Measurements from ENCODE around the gene C11orf98.
"Not testable (repeated sequence)": the region's sequence is repeated elsewhere in the genome, so short reads cannot be mapped to it uniquely, and the experiment has no call there.

C11orf98 gene

DNA sequence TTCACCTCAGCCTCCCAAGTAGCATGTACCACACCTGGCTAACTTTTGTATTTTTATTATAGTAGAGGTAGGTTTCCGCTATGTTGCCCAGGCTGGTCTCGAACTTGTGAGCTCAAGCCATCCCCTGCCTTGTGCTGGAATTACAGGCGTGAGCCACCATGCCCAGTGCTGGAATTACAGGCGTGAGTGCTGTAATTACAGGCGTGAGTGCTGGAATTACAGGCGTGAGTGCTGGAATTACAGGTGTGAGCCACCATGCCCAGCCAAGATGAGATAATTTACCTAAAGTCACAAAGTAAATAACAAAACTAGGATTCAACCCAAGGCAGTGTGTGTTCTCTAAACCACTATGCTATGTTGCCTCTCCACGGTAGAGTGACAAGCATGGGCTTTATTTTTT, 17.5 kb upstream of the C11orf98 start:
- DNase-seq, result no peak

DNA sequence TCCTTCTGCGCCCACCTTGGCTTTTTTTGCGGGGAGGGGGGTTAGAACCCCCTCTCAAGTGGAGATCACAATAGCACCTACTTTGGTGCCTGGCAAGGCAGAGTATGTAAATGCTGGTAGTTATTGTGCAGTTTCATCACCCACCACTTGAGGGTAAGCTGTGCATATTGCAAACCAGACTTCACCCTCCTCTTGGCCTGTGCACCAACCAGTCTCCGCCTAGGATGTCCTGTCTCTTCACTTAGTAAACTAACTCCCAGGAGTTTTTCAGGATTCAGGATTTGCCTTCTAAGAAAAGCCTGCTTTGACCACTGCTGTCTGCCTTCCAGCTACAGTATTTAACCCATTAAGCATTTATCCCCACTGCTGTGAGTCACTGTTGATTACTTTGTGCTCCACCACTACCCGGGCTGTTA, 15.8 kb upstream of the C11orf98 start:
- peak; percentile 81 for DNase-seq

DNA sequence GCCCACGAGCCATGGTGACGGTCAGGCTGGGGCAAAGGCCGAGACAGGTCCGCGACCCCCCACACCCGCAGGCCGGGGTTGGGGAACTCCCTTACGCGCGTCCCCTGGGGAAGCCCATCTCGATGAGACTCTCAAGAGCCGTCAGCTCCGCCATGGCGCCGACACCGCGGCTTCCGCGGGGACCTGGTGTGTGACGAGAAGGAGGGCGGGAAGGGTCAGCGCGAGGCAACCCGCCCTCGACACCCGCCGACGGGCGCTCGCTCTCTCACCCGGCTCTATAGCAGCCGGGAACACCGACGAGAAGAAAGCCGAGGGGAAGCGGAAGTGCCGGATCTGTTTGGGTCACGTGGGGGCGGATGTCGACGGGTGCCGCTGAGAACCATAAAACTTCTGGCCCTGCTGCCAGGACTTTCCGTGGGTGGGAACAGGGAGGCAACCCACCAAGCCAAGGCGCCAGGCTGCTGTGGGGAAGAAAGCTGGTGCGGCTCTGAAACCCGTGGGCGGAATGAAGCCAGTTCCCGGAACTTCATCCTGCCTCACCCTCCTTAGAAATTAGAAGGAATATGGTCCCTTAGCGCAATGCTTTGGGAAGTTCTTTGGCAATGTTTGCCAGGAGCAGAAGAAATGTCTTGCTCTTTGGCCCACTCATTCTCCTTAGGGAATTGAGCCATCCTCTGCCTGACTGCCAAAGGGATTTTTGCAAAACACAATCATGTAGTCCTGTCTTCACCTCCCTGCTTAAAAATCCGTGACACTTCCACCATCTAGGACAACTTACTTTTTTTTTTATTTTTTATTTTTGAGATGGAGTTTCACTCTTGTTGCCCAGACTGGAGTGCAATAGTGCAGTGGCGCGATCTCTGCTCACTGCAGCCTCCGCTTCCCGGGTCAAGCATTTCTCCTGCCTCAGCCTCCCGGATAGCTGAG, 14.0 kb upstream of the C11orf98 start, which contains the start of gene UBXN1:
Gene UBXN1 (minus strand): TSS at position 304 of the 927 bp plus-strand sequence. CDS start 150 bp downstream, at position 154.
- DNase-seq, result peak; percentile 91

DNA sequence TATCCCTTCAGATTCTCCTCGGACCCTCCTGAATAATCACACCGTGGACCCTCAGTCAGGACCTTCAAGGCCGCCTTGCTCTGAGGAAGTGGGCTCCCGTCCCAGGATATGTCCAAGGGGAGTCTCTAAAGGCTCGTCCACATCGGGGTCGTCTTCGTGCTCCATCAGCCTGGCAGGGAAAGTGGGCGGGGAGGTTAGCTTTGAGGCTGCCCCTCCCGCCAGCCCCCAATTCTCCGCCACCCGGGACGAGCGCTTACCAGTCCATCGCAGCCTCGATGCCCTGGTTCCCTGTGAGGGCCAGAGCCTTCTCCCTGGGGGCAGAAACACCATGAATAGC, 13.4 kb upstream of the C11orf98 start:
- no peak for DNase-seq

DNA sequence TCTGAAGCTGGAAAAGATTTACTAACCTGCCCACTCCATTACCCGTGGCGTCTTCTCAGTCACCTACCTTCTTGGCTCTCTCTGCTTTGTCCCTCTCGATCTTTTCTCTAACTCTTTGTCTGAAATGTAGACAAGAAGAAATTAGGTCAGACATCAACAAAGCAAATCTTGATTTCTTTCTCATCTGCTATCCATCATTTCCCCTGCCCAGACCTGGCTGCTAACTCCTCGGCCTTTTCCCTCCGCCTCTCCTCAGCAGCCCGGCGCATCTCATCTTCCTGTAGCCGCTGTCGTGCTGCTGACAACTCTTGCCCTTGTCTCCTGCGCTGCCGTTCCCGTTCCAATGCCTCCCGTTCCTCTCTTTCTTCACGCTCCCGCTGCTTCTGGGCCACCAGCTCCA, 12.7 kb upstream of the C11orf98 start:
- DNase-seq, result no peak

DNA sequence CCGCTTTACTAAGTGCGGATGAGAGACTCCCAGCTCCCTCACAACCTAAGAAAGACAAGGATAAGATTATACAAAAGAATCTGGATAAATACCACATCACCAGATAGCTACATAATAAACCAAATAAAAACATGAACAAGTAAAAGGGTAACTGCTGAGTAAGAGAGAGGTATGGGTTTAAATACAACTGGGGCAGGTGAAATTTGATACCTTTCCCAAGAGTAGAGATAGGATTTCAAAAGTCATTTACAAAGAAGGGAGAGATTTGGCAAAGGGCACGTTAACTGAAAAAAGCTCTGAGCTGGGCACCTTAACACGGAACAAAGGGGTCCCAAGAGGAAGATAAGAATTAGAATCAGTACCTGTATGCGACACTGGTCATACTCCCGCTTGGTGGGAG, 12.1 kb upstream of the C11orf98 start:
- no peak for DNase-seq

DNA sequence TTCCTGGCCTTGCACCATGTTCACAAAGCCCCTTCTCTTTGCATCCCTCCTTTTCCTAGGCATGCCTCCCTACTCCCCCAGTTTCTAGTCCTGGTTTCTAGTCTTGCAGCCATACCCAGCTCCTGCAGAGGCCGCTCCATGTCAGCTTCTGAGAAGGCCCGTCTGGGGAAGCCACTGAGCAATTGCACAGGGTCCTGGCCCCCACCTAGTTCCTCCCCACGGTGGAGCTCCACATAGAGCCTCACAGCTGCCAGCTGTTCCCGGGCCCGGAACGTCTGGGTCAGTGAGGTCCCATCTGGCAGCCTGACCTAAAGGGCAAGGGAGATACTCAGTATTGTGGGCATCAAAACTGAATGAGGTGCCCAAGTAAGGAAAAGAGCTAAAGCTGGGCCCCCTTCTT, 11.7 kb upstream of the C11orf98 start:
- no peak for DNase-seq

DNA sequence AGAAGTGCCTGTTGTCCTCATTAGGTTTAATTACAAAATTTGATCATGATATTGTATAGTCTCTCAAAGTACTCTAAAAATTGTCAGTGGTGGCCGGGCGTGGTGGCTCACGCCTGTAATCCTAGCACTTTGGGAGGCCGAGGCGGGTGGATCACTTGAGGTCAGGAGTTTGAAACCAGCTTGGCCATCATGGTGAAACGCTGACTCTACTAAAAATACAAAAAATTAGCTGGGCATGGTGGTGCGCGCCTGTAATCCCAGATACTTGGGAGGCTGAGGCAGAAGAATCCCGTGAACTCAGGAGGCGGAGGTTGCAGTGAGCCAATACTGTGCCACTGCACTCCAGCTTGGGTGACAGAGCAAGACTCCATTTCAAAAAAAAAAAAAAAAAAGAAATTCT, 10.4 kb upstream of the C11orf98 start:
- not testable (repeated sequence) for DNase-seq

DNA sequence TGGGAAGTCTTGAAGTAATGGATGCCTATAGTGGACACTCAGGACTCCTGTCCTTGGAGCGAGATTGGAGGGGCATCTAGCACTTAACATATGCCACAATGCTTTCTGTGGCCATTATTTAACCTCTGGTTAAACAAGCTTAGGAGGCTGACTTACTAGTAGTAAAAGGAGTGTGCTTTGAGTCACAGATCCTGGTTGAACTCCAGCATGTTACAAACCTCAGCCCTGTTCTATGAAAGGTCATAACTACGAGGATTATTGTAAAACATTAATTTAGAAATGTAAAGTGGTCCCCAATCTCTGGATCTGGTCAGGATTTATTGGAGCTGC, 8.2 kb upstream of the C11orf98 start:
- no peak for DNase-seq

DNA sequence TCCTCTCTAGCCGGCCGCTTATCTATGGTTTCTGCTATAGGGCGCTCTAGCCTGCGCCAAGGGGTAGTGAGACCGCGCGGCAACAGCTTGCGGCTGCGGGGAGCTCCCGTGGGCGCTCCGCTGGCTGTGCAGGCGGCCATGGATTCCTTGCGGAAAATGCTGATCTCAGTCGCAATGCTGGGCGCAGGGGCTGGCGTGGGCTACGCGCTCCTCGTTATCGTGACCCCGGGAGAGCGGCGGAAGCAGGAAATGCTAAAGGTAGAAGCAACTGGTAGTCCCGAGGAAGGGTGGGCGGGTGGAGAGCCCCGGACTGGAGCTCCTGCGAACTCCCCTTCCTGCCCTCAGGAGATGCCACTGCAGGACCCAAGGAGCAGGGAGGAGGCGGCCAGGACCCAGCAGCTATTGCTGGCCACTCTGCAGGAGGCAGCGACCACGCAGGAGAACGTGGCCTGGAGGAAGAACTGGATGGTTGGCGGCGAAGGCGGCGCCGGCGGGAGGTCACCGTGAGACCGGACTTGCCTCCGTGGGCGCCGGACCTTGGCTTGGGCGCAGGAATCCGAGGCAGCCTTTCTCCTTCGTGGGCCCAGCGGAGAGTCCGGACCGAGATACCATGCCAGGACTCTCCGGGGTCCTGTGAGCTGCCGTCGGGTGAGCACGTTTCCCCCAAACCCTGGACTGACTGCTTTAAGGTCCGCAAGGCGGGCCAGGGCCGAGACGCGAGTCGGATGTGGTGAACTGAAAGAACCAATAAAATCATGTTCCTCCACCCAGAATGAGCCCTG, 6.8 kb upstream of the C11orf98 start, which contains the start of the genes LBHD1 and UQCC3:
Gene LBHD1 (minus strand): TSS at position 660 of the 782 bp plus-strand sequence. CDS start 2,236 bp downstream, outside the sequence.
Gene UQCC3 (plus strand): TSS at position 66 of the 782 bp plus-strand sequence. CDS start 73 bp downstream, at position 139.
- DNase-seq, result peak; percentile 88

DNA sequence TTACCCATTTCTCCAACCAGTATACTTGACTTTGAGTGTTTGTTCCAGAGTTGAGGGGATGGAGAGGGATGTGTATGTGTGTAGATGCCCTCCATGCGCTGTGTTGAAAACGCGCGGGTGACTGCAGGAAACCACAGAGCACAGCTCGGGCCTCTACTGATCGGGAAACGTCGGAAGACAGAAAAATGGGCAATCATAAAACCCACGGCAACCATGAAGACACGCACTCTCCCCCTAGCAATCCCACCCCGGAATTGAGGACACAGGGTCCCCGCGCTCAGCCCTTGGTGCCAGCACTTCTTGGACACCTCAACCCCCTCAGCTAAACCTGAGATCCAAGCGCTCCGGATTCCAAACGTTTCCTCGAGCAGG, 6.2 kb upstream of the C11orf98 start:
- DNase-seq, result no peak

DNA sequence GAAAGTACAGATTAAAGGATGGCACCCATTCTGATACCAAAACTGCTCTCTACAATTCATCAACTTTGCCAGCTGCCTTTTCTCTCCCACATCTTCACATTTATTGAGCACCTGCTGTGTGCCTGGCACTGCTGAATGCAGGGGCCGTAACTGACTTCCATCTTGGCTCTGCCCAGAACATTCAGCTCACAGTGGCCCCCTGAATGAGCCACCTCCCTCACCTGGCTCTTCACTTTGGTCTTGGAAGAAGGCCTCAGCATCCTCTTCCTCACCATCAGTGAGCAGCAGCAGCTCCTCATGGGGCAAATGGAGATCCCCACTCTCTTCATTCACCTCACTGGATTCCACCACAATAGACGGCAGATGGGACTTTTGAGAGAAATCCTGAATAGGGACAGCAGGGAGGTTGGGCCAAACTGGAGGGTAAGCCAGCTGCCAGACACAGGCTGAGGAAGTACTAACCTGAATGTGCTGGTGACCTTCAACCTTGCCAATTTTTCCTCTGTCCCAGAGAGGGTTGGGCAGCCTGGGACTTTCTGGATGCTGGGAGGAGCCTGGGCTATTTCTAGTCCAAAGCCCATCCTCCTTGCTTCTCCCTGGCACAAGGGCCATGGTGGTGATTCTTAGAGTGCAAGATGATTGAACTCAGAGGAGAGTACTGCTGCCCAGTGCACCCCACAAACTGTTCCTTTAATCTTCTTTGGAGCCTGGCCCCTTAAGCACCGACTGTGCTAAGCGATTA, 4.6 kb upstream of the C11orf98 start:
- DNase-seq, result no peak

DNA sequence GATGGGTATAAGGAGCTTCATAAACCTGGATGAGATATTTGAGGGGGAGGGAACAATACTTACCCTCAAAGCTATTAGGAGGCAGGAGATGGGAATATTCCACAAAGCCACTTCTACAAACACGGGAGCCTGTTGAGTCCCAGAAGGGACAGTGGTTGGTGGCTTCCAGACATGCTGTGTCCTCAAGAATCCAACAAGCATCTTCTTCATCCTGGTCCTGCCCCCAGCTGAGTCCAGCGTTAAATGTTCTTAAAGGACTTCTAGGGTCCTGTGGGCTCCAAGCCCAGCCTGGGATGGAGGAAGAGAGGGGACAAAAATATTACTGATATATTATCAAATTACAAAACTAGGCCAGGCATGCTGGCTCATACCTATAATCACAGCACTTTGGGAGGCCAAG, 2.5 kb upstream of the C11orf98 start:
- DNase-seq, result no peak

DNA sequence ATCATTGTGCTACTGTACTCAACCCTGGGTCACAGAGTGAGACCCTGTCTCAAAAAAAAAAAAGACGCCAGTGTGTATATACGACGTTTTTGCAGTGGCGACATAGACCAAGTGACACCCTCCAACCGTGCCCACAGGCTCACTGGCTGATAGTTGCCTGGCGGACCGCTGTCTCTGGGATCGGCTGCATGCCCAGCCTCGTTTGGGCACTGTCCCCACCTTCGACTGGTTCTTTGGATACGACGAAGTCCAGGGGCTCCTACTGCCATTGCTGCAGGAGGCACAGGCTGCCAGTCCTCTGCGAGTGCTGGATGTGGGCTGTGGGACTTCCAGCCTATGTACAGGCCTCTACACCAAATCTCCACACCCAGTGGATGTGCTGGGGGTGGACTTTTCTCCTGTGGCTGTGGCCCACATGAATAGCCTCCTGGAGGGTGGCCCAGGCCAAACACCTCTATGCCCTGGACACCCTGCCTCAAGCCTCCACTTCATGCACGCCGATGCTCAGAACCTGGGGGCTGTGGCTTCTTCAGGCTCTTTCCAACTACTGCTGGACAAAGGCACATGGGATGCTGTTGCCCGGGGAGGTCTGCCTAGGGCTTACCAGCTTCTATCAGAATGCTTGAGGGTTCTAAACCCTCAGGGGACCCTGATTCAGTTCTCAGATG, 1.4 kb upstream of the C11orf98 start:
- DNase-seq, result no peak

DNA sequence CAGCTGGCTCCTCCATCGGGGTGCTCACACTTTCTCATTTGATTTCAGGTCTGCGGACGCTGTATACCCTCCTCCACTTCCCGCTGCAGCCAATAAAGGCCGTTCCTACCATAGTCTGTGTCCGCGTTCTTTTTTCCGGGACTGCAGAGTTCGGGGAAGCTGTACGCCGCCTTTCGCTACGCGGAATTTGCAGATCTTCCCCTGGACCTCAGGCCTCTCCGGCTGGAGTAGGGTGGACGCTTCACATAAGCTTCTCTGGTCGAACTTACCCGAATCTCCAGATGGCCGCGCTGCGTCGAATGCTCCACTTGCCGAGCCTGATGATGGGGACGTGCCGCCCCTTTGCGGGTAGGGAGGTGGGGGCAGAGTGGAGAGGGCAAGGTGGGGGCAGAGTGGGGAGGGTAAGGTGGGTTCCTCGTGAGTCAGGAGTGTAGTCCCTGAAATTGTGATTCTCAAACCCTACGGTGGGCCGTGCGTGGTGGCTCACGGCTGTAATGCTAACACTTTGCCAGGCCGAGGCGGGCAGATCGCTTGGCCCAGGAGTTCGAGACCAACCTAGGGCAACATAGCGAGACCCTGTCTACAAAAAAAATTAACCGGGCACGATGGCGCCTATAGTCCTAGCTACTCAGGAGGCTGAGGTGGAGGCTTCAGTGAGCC, 719 bp upstream of the C11orf98 start:
- DNase-seq, result peak; percentile 39

DNA sequence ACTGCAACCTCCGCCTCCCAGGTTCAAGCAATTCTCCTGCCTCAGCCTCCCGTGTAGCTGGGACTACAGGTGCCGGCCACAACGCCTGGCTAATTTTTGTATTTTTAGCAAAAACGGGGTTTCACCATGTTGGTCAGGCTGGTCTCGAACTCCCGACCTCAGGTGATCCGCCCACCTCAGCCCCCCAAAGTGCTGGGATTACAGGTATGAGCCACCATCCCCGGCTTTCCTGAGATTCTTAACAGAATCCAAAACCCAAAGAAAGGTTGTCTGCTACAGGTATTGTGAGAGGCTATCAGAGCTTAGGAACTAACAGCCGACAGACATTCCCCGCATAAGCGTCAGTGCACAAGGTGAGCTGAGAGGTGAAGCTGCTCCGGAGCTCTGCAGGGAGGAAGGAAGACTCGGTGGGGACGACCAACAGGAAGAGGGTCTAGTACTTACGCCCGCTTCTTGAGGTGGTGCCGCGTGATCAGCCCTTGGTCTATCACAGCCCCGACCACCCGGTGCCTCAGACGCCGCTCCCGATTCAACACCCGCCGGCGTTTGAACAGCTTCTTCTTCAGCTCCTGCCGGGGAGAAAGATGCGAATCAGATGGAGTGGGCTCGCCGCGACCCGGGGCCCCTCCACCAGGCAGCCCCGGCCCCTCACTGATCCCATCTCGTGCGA, 470 bp downstream of the C11orf98 start:
- no peak for DNase-seq

DNA sequence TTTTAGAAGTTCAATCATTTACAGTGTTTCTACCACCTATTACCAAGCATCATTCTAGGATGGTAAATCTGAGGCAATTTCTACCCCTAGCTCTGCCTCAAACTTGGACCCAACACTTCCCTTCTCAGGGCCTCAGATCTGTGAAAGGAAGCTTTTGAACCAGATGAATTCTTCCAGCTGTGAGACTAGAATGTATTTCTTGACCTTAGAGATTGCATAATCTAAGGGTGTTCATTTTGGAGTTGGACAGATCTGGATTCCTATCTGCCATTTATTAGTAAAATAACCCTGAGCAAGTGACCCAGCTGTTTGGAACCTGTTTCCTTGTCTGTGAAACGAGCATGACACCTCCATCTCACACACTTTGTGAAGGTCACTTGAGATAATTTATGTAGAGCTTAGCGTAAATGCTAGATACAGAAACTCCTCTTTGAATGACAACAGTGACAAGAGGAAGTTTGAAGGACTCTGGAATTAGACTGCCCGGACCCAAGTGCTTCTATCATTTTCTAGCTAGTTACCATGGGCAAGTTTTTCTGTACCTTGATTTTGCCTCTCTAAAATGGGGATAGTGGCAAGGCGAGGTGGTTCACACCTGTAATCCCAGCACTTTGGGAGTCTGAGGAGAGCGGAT, 8.1 kb downstream of the C11orf98 start:
- no peak for DNase-seq

DNA sequence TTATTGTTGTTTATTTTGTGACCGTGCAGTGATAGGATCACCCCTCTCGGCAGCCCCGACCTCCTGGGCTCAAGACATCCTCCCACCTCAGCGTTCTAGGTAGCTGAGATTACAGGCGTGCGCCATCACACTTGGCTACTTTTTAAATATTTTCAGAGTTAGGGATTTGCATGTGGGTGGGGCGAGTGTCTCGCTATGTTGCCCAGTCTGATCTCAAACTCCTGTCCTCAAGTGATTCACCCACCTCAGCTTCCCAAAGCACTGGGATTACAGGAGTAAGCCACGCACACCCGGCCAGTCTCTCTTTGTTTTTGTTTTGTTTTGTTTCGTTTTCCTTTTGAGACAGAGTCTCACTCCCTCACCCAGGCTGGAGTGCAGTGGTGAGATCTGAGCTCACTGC, 10.7 kb downstream of the C11orf98 start:
- DNase-seq, result no peak

DNA sequence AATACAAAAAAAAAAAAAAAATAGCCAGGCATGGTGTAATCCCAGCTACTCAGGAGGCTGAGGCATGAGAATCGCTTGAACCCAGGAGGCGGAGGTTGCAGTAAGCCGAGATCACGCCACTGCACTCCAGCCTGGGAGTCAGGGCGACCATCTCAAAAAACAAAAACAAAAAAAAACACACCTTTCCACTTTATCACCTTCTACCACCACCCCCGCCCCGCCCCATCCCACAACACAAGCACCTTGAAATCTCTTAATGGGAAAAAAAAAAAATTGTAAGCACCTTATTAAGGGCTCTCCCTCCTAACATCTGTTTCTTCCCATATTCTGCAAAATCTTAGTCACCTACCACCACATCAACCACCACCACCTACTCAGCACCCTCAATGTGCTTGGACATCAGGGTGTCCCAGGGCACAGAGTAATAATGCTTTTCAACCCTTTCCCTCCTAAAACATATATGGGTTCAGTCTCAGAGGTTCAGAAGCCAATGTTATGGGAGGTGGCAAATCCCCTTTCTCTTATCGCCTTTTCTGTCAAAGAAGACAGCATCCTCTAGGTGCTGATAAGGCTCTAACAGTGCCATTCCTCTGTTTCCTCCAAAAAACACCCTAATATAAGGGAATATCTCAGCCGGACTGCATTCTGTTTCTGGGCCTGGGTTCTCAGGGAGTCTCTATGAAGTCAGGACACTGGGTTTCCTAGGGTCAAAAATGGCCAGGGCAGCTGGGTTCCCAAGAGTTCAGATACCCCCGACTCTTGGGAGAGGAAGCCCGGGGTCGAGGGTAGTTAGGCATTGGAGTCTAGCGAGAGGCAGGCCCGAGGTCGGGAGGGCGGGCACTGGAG, 12.6 kb downstream of the C11orf98 start:
- DNase-seq, result no peak

DNA sequence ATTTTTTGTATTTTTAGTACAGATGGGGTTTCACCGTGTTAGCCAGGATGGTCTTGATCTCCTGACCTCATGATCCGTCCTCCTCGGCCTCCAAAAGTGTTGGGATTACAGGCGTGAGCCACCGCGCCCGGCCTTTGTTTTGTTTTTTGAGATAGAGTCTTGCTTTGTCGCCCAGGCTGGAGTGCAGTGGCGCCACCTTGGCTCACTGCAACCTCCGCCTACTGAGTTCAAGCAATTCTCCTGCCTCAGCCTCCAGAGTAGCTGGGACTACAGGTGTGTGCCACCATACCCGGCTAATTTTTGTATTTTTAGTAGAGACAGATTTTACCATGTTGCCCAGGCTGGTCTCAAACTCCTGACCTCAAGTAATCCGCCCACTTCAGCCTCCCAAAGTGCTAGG, 14.7 kb downstream of the C11orf98 start:
- DNase-seq, result not testable (repeated sequence)
